B cell (primary cell): Measurements from ENCODE around the gene NOS1AP. TPM values are rescaled to one million over a fixed set of nuclear protein-coding genes. Genes with fewer than 3 reads are reported as not detected.

ENCODE experiments used
- ATAC-seq: fragments of 200-7000 bp; cut with Tn5 transposase; one replicate; pipeline ENCODE4 v1.10.0; 2021; ENCODE audit warnings: low read depth, mild to moderate bottlenecking, moderate number of reproducible peaks, moderate library complexity
- CTCF ChIA-PET: fragments of 350-600 bp; sonication (Branson Sonifier 250); formaldehyde crosslinking; loops from one replicate; lab custom pipeline; 2021; ENCODE audit warnings: antibody characterized with exemption, inconsistent platforms; lab: Charles Lee
- POLR2A ChIA-PET: fragments of 350-600 bp; sonication (Branson Sonifier 250); formaldehyde crosslinking; loops from one replicate; lab custom pipeline; 2021; ENCODE audit warnings: antibody characterized with exemption; lab: Charles Lee
- DNase-seq: peaks from one replicate; pipeline ENCODE4 v3.0.0; 2013
- H2AFZ ChIP-seq: 2 replicates; pipeline ENCODE4 v1.6.1; 2012; ENCODE audit warnings: mild to moderate bottlenecking, low read depth, low read length; ENCODE audit not compliant: insufficient read depth, poor library complexity, severe bottlenecking
- H3K27ac ChIP-seq, 2 donors: 1 replicate in 1 of 2; 2 replicates in 1 of 2; pipeline ENCODE4 v1.5.1; 2012 to 2013; ENCODE audit warnings: low read length in 2 of 2, mild to moderate bottlenecking in 2 of 2, moderate library complexity in 1 of 2
- H3K27me3 ChIP-seq, 4 experiments: fragments of 200-600 bp in 1 of 4; sonication (generic) in 1 of 4; replicated peaks in 1 of 4; 1 replicate in 2 of 4; 2 replicates in 2 of 4; pipeline versions ENCODE4 v1.6.1 to v1.7.0; 2013 to 2016; ENCODE audit warnings: low read length in 3 of 4, mild to moderate bottlenecking in 2 of 4, mixed read lengths in 1 of 4, moderate library complexity in 1 of 4; ENCODE audit not compliant: insufficient read depth in 4 of 4, control insufficient read depth in 3 of 4; ENCODE audit errors: control extremely low read depth in 1 of 4
- H3K36me3 ChIP-seq, 2 experiments: replicated peaks in 1 of 2; 1 replicate in 1 of 2; 2 replicates in 1 of 2; pipeline versions ENCODE4 v1.6.1 to v1.7.1; 2013; ENCODE audit warnings: low read length in 1 of 2; ENCODE audit not compliant: insufficient read depth in 2 of 2, control insufficient read depth in 1 of 2; ENCODE audit errors: control extremely low read depth in 1 of 2, extremely low read depth in 1 of 2
- H3K4me1 ChIP-seq, 2 donors: fragments of 200-600 bp in 1 of 2; sonication (generic) in 1 of 2; 1 replicate in 1 of 2; 2 replicates in 1 of 2; pipeline versions ENCODE4 v1.5.1 to v1.6.1; 2013 to 2017; ENCODE audit warnings: low read length in 2 of 2; ENCODE audit not compliant: control insufficient read depth in 2 of 2, insufficient read depth in 2 of 2
- H3K4me2 ChIP-seq: replicated peaks from 2 replicates; pipeline ENCODE3; 2012; ENCODE audit warnings: mild to moderate bottlenecking, low read depth, low read length; ENCODE audit not compliant: poor library complexity, severe bottlenecking
- H3K4me3 ChIP-seq, 5 experiments: fragments of 200-600 bp in 1 of 5; sonication (generic) in 1 of 5; 1 replicate in 3 of 5; 2 replicates in 2 of 5; pipeline versions ENCODE4 v1.5.1 to v1.7.0; 2011 to 2016; ENCODE audit warnings: low read length in 4 of 5, mild to moderate bottlenecking in 4 of 5, low read depth in 2 of 5, control low read depth in 1 of 5, moderate library complexity in 1 of 5; ENCODE audit not compliant: insufficient read depth in 1 of 5; ENCODE audit errors: control extremely low read depth in 1 of 5, extremely low read depth in 1 of 5
- H3K79me2 ChIP-seq: fragments of 200-600 bp; sonication (generic); one replicate; pipeline ENCODE4 v1.6.0; 2016; ENCODE audit warnings: low read length; ENCODE audit not compliant: control insufficient read depth, insufficient read depth
- H3K9ac ChIP-seq: fragments of 200-600 bp; sonication (generic); 2 replicates; pipeline ENCODE4 v1.6.1; 2017; ENCODE audit warnings: mild to moderate bottlenecking, low read length, moderate library complexity
- H3K9me3 ChIP-seq, 3 donors: one replicate each; pipeline versions ENCODE4 v1.6.1 to v1.7.1; 2013; ENCODE audit warnings: low read length in 2 of 3; ENCODE audit not compliant: control insufficient read depth in 2 of 3, insufficient read depth in 1 of 3; ENCODE audit errors: control extremely low read depth in 1 of 3
- H4K20me1 ChIP-seq: 2 replicates; pipeline ENCODE4 v1.6.0; 2012; ENCODE audit warnings: mild to moderate bottlenecking, low read length; ENCODE audit not compliant: insufficient read depth, control insufficient read depth, poor library complexity, severe bottlenecking
- H3K27ac Mint-ChIP-seq: one replicate; pipeline ENCODE4 v1.8.0; 2021; ENCODE audit warnings: mixed read lengths
- H3K27me3 Mint-ChIP-seq: one replicate; pipeline ENCODE4 v1.8.0; 2021; ENCODE audit warnings: mixed read lengths
- H3K4me1 Mint-ChIP-seq: one replicate; pipeline ENCODE4 v1.8.0; 2021; ENCODE audit warnings: mixed read lengths
- H3K4me3 Mint-ChIP-seq: one replicate; pipeline ENCODE4 v1.8.0; 2021; ENCODE audit warnings: mixed read lengths
- H3K9me3 Mint-ChIP-seq: one replicate; pipeline ENCODE4 v1.8.0; 2022; ENCODE audit warnings: mixed read lengths; ENCODE audit not compliant: insufficient read depth
- CTCF ChIP-seq: fragments of 200-600 bp; IDR thresholded peaks from one replicate; pipeline ENCODE4 v1.8.0; 2022; ENCODE audit warnings: antibody characterized with exemption, mild to moderate bottlenecking
- EZH2 ChIP-seq: IDR thresholded peaks from 2 replicates; pipeline ENCODE4 v1.6.1; 2012; ENCODE audit warnings: borderline replicate concordance, low read depth, mild to moderate bottlenecking, moderate library complexity, low read length; ENCODE audit not compliant: insufficient read depth, poor library complexity, severe bottlenecking
- WGBS: methylation state at CpG from one replicate; pipeline ENCODE4 v1.1.5; 2013; ENCODE audit warnings: missing lambda C conversion rate; ENCODE audit not compliant: insufficient coverage; 5-methylcytosine and 5-hydroxymethylcytosine counted together
- intact Hi-C: fragments of 100-400 bp; cut with micrococcal nuclease; formaldehyde crosslinking; loops from one replicate; pipeline ENCODE4 v1.10.0; 2022
- polyA plus RNA-seq: library from polyadenylated mRNA; depleted of rRNA; stranded (reverse); fragments of >200 nt; gene quantifications from 2 replicates; pipeline ENCODE4 v1.2.3, GENCODE V29; 2012
- total RNA-seq, 2 donors: library from RNA; stranded (reverse); fragments of 120-200 nt in 1 of 2; gene quantifications; 1 replicate in 1 of 2; 2 replicates in 1 of 2; pipeline versions ENCODE4 v1.2.3 to v1.2.4, GENCODE V29; 2013 to 2022

Gene NOS1AP
- total and polyA plus RNA-seq, 2 donors (not counting 1 experiment from before 2014, with no cell fraction given) = 0.32 TPM; not detected in 1

GRCh38 chr1:162327144-162327787 lies 257.8 kb downstream of the NOS1AP start:
- no peaks in the 10 kb centered on the region for H4K20me1 ChIP-seq
- Mint-ChIP-seq H3K27ac (no peak overlapping the region), H3K4me1 (no peaks in the 10 kb centered on the region), H3K27me3 (peaks cover 39% of the 10 kb centered on the region), H3K4me3 (no peak overlapping the region), H3K9me3 (no peaks in the 10 kb centered on the region)
- no peaks in the 10 kb centered on the region for H3K9me3 ChIP-seq
- no peak overlapping the region for H3K27ac ChIP-seq
- WGBS = no CpG with 5 or more reads among the region's 2 CpGs
- POLR2A ChIA-PET = no interaction called here
- no peak overlapping the region for H3K9ac ChIP-seq
- H3K79me2 ChIP-seq = no peaks in the 10 kb centered on the region
- DNase-seq = no peak
- no peak for TF ChIP-seq CTCF
- no peak for TF ChIP-seq EZH2
- CTCF ChIA-PET = interaction anchor here (1.2 kb wide), 1 partner anchor 65 kb away, joined by 4 read pairs; no protein-coding TSS in a partner anchor
- H3K4me2 ChIP-seq = no peak overlapping the region
- no peaks in the 10 kb centered on the region for H3K36me3 ChIP-seq
- H3K4me1 ChIP-seq = no peaks in the 10 kb centered on the region
- H2AFZ ChIP-seq = no peak overlapping the region
- H3K4me3 ChIP-seq = no peak overlapping the region
- no peaks in the 10 kb centered on the region for H3K27me3 ChIP-seq
- intact Hi-C loops = no loop called here
- ATAC-seq = no peak

GRCh38 chr1:162327788-162328165 lies 258.3 kb downstream of the NOS1AP start:
- no peak overlapping the region for H3K9ac ChIP-seq
- ChIA-PET POLR2A (no interaction called here), CTCF (interaction anchor here (1.2 kb wide), 1 partner anchor 64 kb away, joined by 4 read pairs; no protein-coding TSS in a partner anchor)
- no peak for ATAC-seq
- H3K4me3 ChIP-seq = no peak overlapping the region
- no peak overlapping the region for H3K4me3 Mint-ChIP-seq
- intact Hi-C loops = no loop called here
- no peaks in the 10 kb centered on the region for H3K4me1 Mint-ChIP-seq
- TF ChIP-seq CTCF (no peak), EZH2 (no peak)
- no peaks in the 10 kb centered on the region for H4K20me1 ChIP-seq
- H3K36me3 ChIP-seq = no peaks in the 10 kb centered on the region
- H3K27ac Mint-ChIP-seq = no peak overlapping the region
- no peak overlapping the region for H2AFZ ChIP-seq
- no peaks in the 10 kb centered on the region for H3K27me3 ChIP-seq
- H3K4me1 ChIP-seq = no peaks in the 10 kb centered on the region
- no CpG with 5 or more reads among the region's 1 CpG for WGBS
- no peaks in the 10 kb centered on the region for H3K79me2 ChIP-seq
- H3K4me2 ChIP-seq = no peak overlapping the region
- H3K9me3 Mint-ChIP-seq = no peaks in the 10 kb centered on the region
- H3K27ac ChIP-seq = no peak overlapping the region
- DNase-seq = no peak
- no peaks in the 10 kb centered on the region for H3K9me3 ChIP-seq
- H3K27me3 Mint-ChIP-seq = peaks cover 36% of the 10 kb centered on the region
